HCT116 (cell line): ENCODE data around the gene ADAM30. TPM values are rescaled to one million over a fixed set of nuclear protein-coding genes. Genes with fewer than 3 reads are reported as not detected.
A peak's percentile ranks its signal among the peaks of the same experiment; 100 is the strongest.

ENCODE experiments used
- ATAC-seq: fragments of 200-7000 bp; cut with Tn5 transposase; 2 replicates; pipeline ENCODE4 v1.9.1; 2020; ENCODE audit warnings: mild to moderate bottlenecking, moderate library complexity
- BruUV-seq: library from RNA; stranded (reverse); fragments of 400-500 nt; replicated peaks from 2 replicates; lab custom pipeline; 2021; lab: Mats Ljungman, UMichigan
- CTCF ChIA-PET: fragments of 300-600 bp; sonication (Branson Sonifier 250); formaldehyde crosslinking; loops from one replicate; lab custom pipeline; 2021; ENCODE audit warnings: antibody characterized with exemption; lab: Charles Lee
- POLR2A ChIA-PET: fragments of 300-600, 350-600 bp; sonication (Branson Sonifier 250); formaldehyde crosslinking; loops from one replicate; lab custom pipeline; 2021; ENCODE audit warnings: antibody characterized with exemption; lab: Charles Lee
- RAD21 ChIA-PET, 2 experiments: fragments of 300-600 bp; sonication (Branson Sonifier 250); formaldehyde crosslinking; loops; one replicate each; lab custom pipeline; 2023; ENCODE audit warnings: low total read pairs in 2 of 2; ENCODE audit not compliant: uncharacterized antibody in 2 of 2, unreplicated experiment in 2 of 2, low non-redundant PET in 1 of 2; lab: Charles Lee
- DNase-seq: peaks from one replicate; pipeline ENCODE4 v3.0.0-alpha.2; 2010; ENCODE audit warnings: low read depth, low spot score
- H2AFZ ChIP-seq: fragments of 200-600 bp; shearing (Covaris generic), sonication (generic); 2 replicates; pipeline ENCODE4 v1.6.1; 2017; ENCODE audit warnings: low read depth, mixed run types, mixed read lengths, antibody characterized with exemption, low read length; ENCODE audit not compliant: poor library complexity, severe bottlenecking
- H3K27ac ChIP-seq: 2 replicates; pipeline ENCODE4 v1.5.1; 2012; ENCODE audit warnings: low read depth, low read length
- H3K27me3 ChIP-seq: fragments of 200-600 bp; sonication (generic); 2 replicates; pipeline ENCODE4 v1.6.1; 2016; ENCODE audit warnings: mixed run types, low read length, mixed read lengths; ENCODE audit not compliant: insufficient read depth
- H3K36me3 ChIP-seq, 2 experiments: fragments of 200-500 bp in 1 of 2; fragments of 200-600 bp in 1 of 2; sonication (Bioruptor generic) in 1 of 2; sonication (generic) in 1 of 2; 2 replicates each; pipeline versions ENCODE4 v1.5.1 to v1.6.1; 2014 to 2016; ENCODE audit warnings: low read length in 2 of 2, inconsistent platforms in 1 of 2, mixed read lengths in 1 of 2, mixed run types in 1 of 2; ENCODE audit not compliant: insufficient read depth in 2 of 2, control insufficient read depth in 1 of 2
- H3K4me1 ChIP-seq, 2 experiments: fragments of 200-600 bp in 1 of 2; sonication (generic) in 1 of 2; 2 replicates each; pipeline versions ENCODE4 v1.5.1 to v1.6.1; 2012 to 2017; ENCODE audit warnings: low read length in 2 of 2, inconsistent platforms in 1 of 2, mild to moderate bottlenecking in 1 of 2, mixed read lengths in 1 of 2, mixed run types in 1 of 2, moderate library complexity in 1 of 2; ENCODE audit not compliant: insufficient read depth in 2 of 2, control insufficient read depth in 1 of 2
- H3K4me2 ChIP-seq: fragments of 200-600 bp; sonication (generic); 2 replicates; pipeline ENCODE4 v1.6.1; 2017; ENCODE audit warnings: mixed run types, low read length, mixed read lengths
- H3K4me3 ChIP-seq, 2 experiments: fragments of 200-600 bp in 1 of 2; sonication (generic) in 1 of 2; replicated peaks in 1 of 2; 2 replicates each; pipeline ENCODE4 v1.5.1; 2011 to 2016; ENCODE audit warnings: low read length in 2 of 2, control low read depth in 1 of 2, low read depth in 1 of 2, mild to moderate bottlenecking in 1 of 2, mixed read lengths in 1 of 2, mixed run types in 1 of 2
- H3K79me2 ChIP-seq: fragments of 200-600 bp; sonication (generic); 2 replicates; pipeline ENCODE4 v1.6.1; 2017; ENCODE audit warnings: mild to moderate bottlenecking, mixed run types, low read length, moderate library complexity, mixed read lengths; ENCODE audit not compliant: insufficient read depth
- H3K9ac ChIP-seq: fragments of 200-600 bp; sonication (generic); 2 replicates; pipeline ENCODE4 v1.6.1; 2016; ENCODE audit warnings: low read length, mixed read lengths
- H3K9me2 ChIP-seq: fragments of 200-600 bp; sonication (generic), shearing (Covaris generic); 2 replicates; pipeline ENCODE4 v1.6.1; 2017; ENCODE audit warnings: mixed run types, mild to moderate bottlenecking, moderate library complexity; ENCODE audit not compliant: insufficient read depth
- H3K9me3 ChIP-seq, 2 experiments: fragments of 200-500 bp in 1 of 2; fragments of 200-600 bp in 1 of 2; sonication (Bioruptor generic) in 1 of 2; sonication (generic) in 1 of 2; 2 replicates each; pipeline ENCODE4 v1.6.1; 2014 to 2017; ENCODE audit warnings: low read length in 2 of 2, mixed read lengths in 2 of 2, inconsistent platforms in 1 of 2, low read depth in 1 of 2, mild to moderate bottlenecking in 1 of 2, mixed run types in 1 of 2, moderate library complexity in 1 of 2; ENCODE audit not compliant: control insufficient read depth in 1 of 2, insufficient read depth in 1 of 2
- H4K20me1 ChIP-seq: fragments of 200-600 bp; sonication (generic), shearing (Covaris generic); 2 replicates; pipeline ENCODE4 v1.6.1; 2017; ENCODE audit warnings: mixed run types, mild to moderate bottlenecking, moderate library complexity; ENCODE audit not compliant: insufficient read depth
- CTCF ChIP-seq, 3 experiments: fragments of 200-600 bp in 1 of 3; sonication (generic) in 1 of 3; IDR thresholded peaks in 2 of 3; conservative IDR thresholded peaks in 1 of 3; 2 replicates each; pipeline ENCODE4 v1.5.1; 2012 to 2017; ENCODE audit warnings: low read depth in 2 of 3, low read length in 2 of 3, antibody characterized with exemption in 1 of 3, borderline replicate concordance in 1 of 3, control low read depth in 1 of 3, mild to moderate bottlenecking in 1 of 3, mixed read lengths in 1 of 3, mixed run types in 1 of 3, moderate library complexity in 1 of 3; ENCODE audit not compliant: insufficient read depth in 1 of 3
- EZH2phosphoT487 ChIP-seq: fragments of 200-600 bp; IDR thresholded peaks from 2 replicates; pipeline ENCODE4 v1.6.1; 2018; ENCODE audit warnings: antibody characterized with exemption, borderline replicate concordance
- FOSL1 ChIP-seq: IDR thresholded peaks from 2 replicates; pipeline ENCODE4 v1.6.1; 2012; ENCODE audit warnings: low read depth
- JUND ChIP-seq: IDR thresholded peaks from 2 replicates; pipeline ENCODE4 v1.6.1; 2012
- MAX ChIP-seq: IDR thresholded peaks from 2 replicates; pipeline ENCODE4 v1.6.1; 2012
- POLR2AphosphoS5 ChIP-seq: IDR thresholded peaks from 2 replicates; pipeline ENCODE4 v1.6.1; 2011; ENCODE audit warnings: mild to moderate bottlenecking, low read depth, low read length, moderate library complexity
- REST ChIP-seq: IDR thresholded peaks from 2 replicates; pipeline ENCODE4 v1.6.1; 2012; ENCODE audit warnings: low read depth
- SIN3A ChIP-seq: IDR thresholded peaks from 2 replicates; pipeline ENCODE4 v1.6.1; 2012; ENCODE audit warnings: low read depth
- SP1 ChIP-seq: IDR thresholded peaks from 2 replicates; pipeline ENCODE4 v1.6.1; 2012; ENCODE audit warnings: low read depth
- SRF ChIP-seq: IDR thresholded peaks from 2 replicates; pipeline ENCODE4 v1.6.1; 2012; ENCODE audit warnings: low read depth
- TCF7L2 ChIP-seq: IDR thresholded peaks from 2 replicates; pipeline ENCODE4 v1.7.0; 2011; ENCODE audit warnings: borderline replicate concordance, inconsistent platforms; ENCODE audit not compliant: insufficient read depth, insufficient read length; ENCODE audit errors: extremely low read depth
- YY1 ChIP-seq: IDR thresholded peaks from 2 replicates; pipeline ENCODE4 v1.6.1; 2011; ENCODE audit warnings: low read length, low read depth, moderate library complexity, mild to moderate bottlenecking; ENCODE audit not compliant: insufficient replicate concordance; ENCODE audit errors: extremely low read depth
- ZBTB33 ChIP-seq: IDR thresholded peaks from 2 replicates; pipeline ENCODE4 v1.6.1; 2011; ENCODE audit warnings: mild to moderate bottlenecking, low read length, moderate library complexity; ENCODE audit not compliant: insufficient replicate concordance; ENCODE audit errors: extremely low read depth
- ZFX ChIP-seq: fragments of 450-650 bp; IDR thresholded peaks from 2 replicates; pipeline ENCODE4 v1.6.1; 2017
- intact Hi-C: fragments of 100-400 bp; cut with micrococcal nuclease; formaldehyde crosslinking; loops from 2 replicates; pipeline ENCODE4 v1.10.0; 2022
- total RNA-seq: library from RNA; stranded (reverse); gene quantifications from one replicate; pipeline ENCODE4 v1.2.1, GENCODE V29; 2021; ENCODE audit not compliant: unreplicated experiment

Gene ADAM30
- total RNA-seq, 1 experiment from 2014 or later: not detected

GRCh38 chr1:119914071-119914470 is 17.8 kb upstream of the ADAM30 start:
- DNase-seq: no peak
- Histone ChIP-seq H3K9me3 (no peaks in the 10 kb centered on the region), H3K27me3 (no peaks in the 10 kb centered on the region), H4K20me1 (no peaks in the 10 kb centered on the region), H2AFZ (no peak overlapping the region)
- no TSS peak for BruUV-seq
- ChIA-PET CTCF (no interaction called here), POLR2A (no interaction called here)
- TF ChIP-seq ZBTB33: no peak
- TF ChIP-seq SIN3A: no peak
- no peak for TF ChIP-seq FOSL1
- TF ChIP-seq JUND: no peak
- TF ChIP-seq SRF: no peak
- no peak for TF ChIP-seq SP1
- TF ChIP-seq, all 23 proteins: peak for 0
- H3K36me3 ChIP-seq: peaks cover 23 to 30% of the 10 kb centered on the region in 2 experiments; a peak in 3 of 4 replicates
- no peak for ATAC-seq
- no peaks in the 10 kb centered on the region for H3K9me2 ChIP-seq
- no peaks in the 10 kb centered on the region for H3K4me1 ChIP-seq
- H3K4me3 ChIP-seq: no peak overlapping the region
- H3K9ac ChIP-seq: no peak overlapping the region
- no peaks in the 10 kb centered on the region for H3K79me2 ChIP-seq
- no peak overlapping the region for H3K27ac ChIP-seq
- intact Hi-C loops: no loop called here
- no peak overlapping the region for H3K4me2 ChIP-seq
- RAD21 ChIA-PET: no interaction called here

- no peak overlapping the region for H2AFZ ChIP-seq
- ATAC-seq: no peak
- H3K27me3 ChIP-seq: no peaks in the 10 kb centered on the region
- H3K9ac ChIP-seq: no peak overlapping the region
- H3K36me3 ChIP-seq: peaks cover 23 to 27% of the 10 kb centered on the region in 2 experiments; a peak in 3 of 4 replicates
- no peaks in the 10 kb centered on the region for H3K9me3 ChIP-seq
- ChIA-PET RAD21 (no interaction called here), CTCF (no interaction called here), POLR2A (no interaction called here)
- BruUV-seq: TSS peak; percentile 9
- no peaks in the 10 kb centered on the region for H4K20me1 ChIP-seq
- no peaks in the 10 kb centered on the region for H3K79me2 ChIP-seq
- intact Hi-C loops: no loop called here
- H3K9me2 ChIP-seq: no peaks in the 10 kb centered on the region
- no peak overlapping the region for H3K4me3 ChIP-seq
- no peak overlapping the region for H3K4me2 ChIP-seq
- H3K4me1 ChIP-seq: no peaks in the 10 kb centered on the region
- no peak for DNase-seq
- no peak overlapping the region for H3K27ac ChIP-seq
- TF ChIP-seq YY1 (no peak), ZFX (no peak), TCF7L2 (no peak), CTCF (IDR thresholded peaks at IDR 0.05 in 2 of 3, conservative IDR thresholded peaks at IDR 0.05 in 1 of 3; ENCODE audit: borderline replicate concordance in 1 of 3, insufficient read depth in 1 of 3, low read depth in 2 of 3, low read length in 2 of 3) (no peak), REST (no peak), POLR2AphosphoS5 (no peak), MAX (no peak), EZH2phosphoT487 (no peak)
Observed at GRCh38 chr1:119912963-119913362, 16.6 kb upstream of the ADAM30 start.
